Left renal cortex interstitium (tissue), 4 donors: Measurements from ENCODE around the gene MPEG1. TPM values are rescaled to one million over a fixed set of nuclear protein-coding genes. Genes with fewer than 3 reads are reported as not detected.

Experiments
- DNase-seq, 4 donors: peaks; one replicate each; pipeline ENCODE4 v3.0.0-alpha.2; 2013; ENCODE audit warnings: low read depth in 4 of 4, low spot score in 2 of 4, missing footprints in 1 of 4
- polyA plus RNA-seq, 4 donors: library from polyadenylated mRNA; unstranded; fragments of 120-200 nt; gene quantifications; one replicate each; pipeline ENCODE4 v1.2.1, GENCODE V29; 2013; ENCODE audit not compliant: insufficient read length in 4 of 4

The MPEG1 gene, protein sequence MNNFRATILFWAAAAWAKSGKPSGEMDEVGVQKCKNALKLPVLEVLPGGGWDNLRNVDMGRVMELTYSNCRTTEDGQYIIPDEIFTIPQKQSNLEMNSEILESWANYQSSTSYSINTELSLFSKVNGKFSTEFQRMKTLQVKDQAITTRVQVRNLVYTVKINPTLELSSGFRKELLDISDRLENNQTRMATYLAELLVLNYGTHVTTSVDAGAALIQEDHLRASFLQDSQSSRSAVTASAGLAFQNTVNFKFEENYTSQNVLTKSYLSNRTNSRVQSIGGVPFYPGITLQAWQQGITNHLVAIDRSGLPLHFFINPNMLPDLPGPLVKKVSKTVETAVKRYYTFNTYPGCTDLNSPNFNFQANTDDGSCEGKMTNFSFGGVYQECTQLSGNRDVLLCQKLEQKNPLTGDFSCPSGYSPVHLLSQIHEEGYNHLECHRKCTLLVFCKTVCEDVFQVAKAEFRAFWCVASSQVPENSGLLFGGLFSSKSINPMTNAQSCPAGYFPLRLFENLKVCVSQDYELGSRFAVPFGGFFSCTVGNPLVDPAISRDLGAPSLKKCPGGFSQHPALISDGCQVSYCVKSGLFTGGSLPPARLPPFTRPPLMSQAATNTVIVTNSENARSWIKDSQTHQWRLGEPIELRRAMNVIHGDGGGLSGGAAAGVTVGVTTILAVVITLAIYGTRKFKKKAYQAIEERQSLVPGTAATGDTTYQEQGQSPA
- polyA plus RNA-seq, result 1 to 10 TPM; 6.0 to 9.8 (median 8.1) TPM

GRCh38 chr11:59212744-59213631 is at the start of gene MPEG1:
TSS of gene MPEG1 (minus strand) at chr11:59212927. CDS start at chr11:59212865, 62 bp downstream.
- DNase-seq, result no peak

DNA sequence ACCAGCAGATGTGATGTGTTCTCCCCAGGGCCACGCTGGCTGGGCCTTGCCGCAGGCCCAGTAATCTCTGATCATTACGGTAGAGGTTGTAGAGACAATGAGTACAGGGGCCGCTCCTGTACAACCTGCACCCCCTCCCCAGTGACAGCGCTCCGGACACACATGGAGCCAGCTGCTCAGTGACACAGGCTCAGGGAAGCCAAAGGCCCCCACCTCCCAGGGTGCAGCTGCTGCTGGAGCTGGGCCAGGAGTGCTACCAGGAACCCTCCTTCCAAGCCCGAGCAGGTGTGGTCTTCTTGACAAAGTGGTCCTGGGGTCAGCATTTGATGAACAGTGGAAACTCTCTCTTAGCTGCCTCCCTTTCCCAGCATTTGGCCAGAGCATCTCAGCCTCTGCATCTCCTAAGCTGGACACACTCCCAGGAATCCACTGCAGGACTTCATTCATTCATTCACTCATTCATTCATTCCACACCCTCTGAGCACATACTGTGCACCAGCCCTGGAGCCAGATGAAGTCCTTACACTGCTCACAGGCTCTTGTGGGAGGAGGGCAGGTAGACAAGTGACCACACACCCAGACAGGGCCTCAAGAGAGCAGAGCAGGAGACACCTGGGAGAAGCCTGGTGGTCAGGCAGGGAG is 49.6 kb upstream of the MPEG1 start:
- no peak for DNase-seq

- DNase-seq, result no peak
Observed at GRCh38 chr11:59261150-59261549, 48.4 kb upstream of the MPEG1 start.

GRCh38 chr11:59259867-59260475 is 47.2 kb upstream of the MPEG1 start:
- DNase-seq, result no peak

DNA sequence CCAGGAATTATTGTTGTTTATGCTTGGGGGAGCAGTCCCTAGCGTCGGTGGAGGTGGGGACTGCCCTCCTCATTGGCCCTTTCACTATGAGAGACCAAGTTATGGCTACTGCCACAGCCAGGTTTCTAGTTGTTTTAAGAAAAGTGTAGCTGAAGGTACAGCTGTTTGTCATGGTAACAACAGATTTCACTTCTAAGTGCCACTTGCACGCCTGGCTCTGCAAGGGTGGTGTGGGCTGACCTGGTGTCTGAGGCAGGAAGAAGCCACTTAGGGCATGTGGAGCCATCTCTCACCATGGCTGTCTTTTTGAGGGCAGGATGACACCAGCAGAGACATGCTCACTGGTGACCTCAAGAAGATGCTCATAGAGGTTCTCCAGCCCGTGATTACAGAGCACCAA is 46.3 kb upstream of the MPEG1 start:
- no peak for DNase-seq

- DNase-seq, result no peak
Observed at GRCh38 chr11:59255281-59255680, 42.6 kb upstream of the MPEG1 start.

GRCh38 chr11:59254286-59254685 is 41.6 kb upstream of the MPEG1 start:
- no peak for DNase-seq

DNA sequence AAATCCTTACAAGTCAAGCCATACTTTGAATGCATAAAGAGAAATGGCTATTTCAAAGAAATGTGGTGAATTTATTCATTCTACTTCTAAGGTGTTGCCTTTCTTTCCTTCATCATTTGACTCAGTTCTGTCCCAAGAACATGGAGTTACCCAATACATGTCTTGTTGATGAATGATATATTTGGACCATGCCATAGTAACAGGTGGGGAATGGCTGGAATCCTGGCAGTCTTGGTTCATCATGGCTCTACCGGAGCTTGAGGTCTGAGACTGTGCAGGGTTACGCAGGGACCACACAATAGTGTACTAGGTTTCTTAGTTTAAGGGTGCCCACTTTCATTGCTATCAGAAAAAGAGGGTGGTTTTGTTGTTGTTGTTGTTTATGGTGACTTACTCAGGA is 40.3 kb upstream of the MPEG1 start:
- DNase-seq, result no peak

DNA sequence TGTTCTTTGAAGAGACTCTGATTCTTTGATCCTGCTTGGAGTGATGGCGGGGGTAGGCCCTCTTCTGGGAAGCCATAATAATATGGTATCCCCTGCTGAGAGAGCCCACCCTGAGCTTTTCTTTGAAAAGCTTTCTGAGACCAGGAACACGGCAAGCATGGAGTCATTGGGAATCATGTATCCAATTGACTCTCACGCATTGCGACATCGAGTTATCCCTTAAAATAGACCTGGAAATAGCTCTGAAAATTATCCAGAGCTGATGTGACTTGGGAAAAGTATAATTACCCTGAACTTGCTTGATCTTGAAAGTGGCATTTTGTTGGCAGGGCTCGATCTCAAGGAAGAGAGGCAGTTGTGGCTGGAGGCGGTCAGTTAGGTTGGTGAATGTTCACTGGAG is 36.8 kb upstream of the MPEG1 start:
- DNase-seq, result no peak

GRCh38 chr11:59247531-59248227 is 35.0 kb upstream of the MPEG1 start:
- DNase-seq, result no peak

GRCh38 chr11:59243633-59244032 is 30.9 kb upstream of the MPEG1 start:
- no peak for DNase-seq

DNA sequence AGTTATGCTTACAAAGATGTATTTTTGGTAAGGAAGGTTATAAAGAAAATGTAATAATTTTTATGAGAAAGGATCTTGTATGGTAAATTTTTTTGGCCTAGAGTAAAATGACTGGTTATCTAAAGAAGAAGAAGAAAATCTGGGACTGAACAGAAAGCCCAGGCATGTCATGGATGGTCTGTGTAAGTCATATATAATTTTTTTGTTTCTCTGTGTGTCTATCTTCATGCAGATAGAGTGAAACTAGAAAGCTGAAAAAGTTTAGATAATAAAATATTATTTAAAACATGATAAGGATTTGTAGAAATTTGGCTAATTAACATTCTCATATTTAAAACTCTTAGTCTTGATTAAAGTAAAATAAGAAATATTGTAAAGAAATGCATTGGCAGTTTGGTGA is 27.6 kb upstream of the MPEG1 start:
- no peak for DNase-seq

- DNase-seq, result no peak
Observed at GRCh38 chr11:59226396-59226795, 13.7 kb upstream of the MPEG1 start.

- DNase-seq, result no peak
Observed at GRCh38 chr11:59225017-59225416, 12.3 kb upstream of the MPEG1 start.

GRCh38 chr11:59224351-59224928 is 11.7 kb upstream of the MPEG1 start:
- DNase-seq, result no peak

GRCh38 chr11:59223611-59224010 is 10.9 kb upstream of the MPEG1 start:
- no peak for DNase-seq

- DNase-seq, result no peak
Observed at GRCh38 chr11:59223177-59223576, 10.4 kb upstream of the MPEG1 start.

DNA sequence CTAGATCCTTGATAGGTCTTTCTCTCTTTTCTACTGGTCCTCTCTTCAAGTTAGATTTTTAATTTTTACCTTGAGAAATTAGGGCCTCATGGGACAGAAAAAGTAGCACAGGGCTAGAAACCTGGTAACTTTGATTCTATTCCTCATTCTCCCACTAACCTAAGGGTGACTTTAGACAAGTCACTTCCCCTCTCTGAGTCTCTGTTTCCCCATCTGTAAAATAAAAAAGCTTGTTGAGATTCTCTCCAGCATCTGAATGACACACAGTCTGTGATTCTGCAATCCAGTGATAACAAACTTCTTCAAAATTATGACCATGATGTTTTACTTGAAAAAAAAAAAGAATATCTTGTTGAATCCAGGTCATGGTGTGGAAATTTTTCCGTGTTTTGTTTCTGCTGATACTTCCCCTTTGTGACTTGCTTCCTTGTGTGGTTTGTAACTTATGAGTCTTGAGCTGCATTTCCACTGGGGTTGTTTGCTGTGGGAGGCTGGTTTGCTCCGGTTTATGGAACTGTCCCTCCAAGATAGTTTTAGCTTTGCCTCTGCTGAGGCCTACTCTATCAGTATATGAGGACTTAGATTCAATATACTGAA is 9.8 kb upstream of the MPEG1 start:
- DNase-seq, result no peak

- no peak for DNase-seq
Observed at GRCh38 chr11:59221441-59221840, 8.7 kb upstream of the MPEG1 start.
